WTC11 (cell line): Measurements from ENCODE around the gene TMEM144. TPM values are rescaled to one million over a fixed set of nuclear protein-coding genes. Genes with fewer than 3 reads are reported as not detected.

ENCODE experiments used
- ATAC-seq: fragments of 200-7000 bp; cut with Tn5 transposase; 2 replicates; pipeline ENCODE4 v1.10.0; 2021; ENCODE audit warnings: mild to moderate bottlenecking, moderate library complexity
- CTCF ChIA-PET: fragments of 300-600 bp; sonication (Branson Sonifier 250); formaldehyde crosslinking; loops from one replicate; lab custom pipeline; 2021; ENCODE audit warnings: antibody characterized with exemption; lab: Charles Lee
- POLR2A ChIA-PET: fragments of 350-600 bp; sonication (Branson Sonifier 250); formaldehyde crosslinking; loops from one replicate; lab custom pipeline; 2021; ENCODE audit warnings: antibody characterized with exemption; lab: Charles Lee
- DNase-seq: peaks from one replicate; pipeline ENCODE4 v3.0.0; 2021; ENCODE audit warnings: low spot score
- H3K27ac Mint-ChIP-seq: 2 replicates; pipeline ENCODE4 v1.8.0; 2021; ENCODE audit warnings: mixed read lengths
- H3K27me3 Mint-ChIP-seq: 2 replicates; pipeline ENCODE4 v1.8.0; 2021; ENCODE audit warnings: low read depth, mild to moderate bottlenecking, moderate library complexity, mixed read lengths
- H3K36me3 Mint-ChIP-seq: 2 replicates; pipeline ENCODE4 v1.8.0; 2021; ENCODE audit warnings: mixed read lengths
- H3K4me1 Mint-ChIP-seq: 2 replicates; pipeline ENCODE4 v1.8.0; 2022; ENCODE audit warnings: mixed read lengths
- H3K4me3 Mint-ChIP-seq: 2 replicates; pipeline ENCODE4 v1.8.0; 2021; ENCODE audit warnings: mild to moderate bottlenecking, moderate library complexity, mixed read lengths
- H3K9me3 Mint-ChIP-seq: 2 replicates; pipeline ENCODE4 v1.8.0; 2021; ENCODE audit warnings: mixed read lengths
- CBFB ChIP-seq: sonication (generic); formaldehyde crosslinking; IDR thresholded peaks from 2 replicates; pipeline ENCODE4 v1.8.1; 2022; ENCODE audit warnings: mild to moderate bottlenecking, low read depth, missing genetic modification reagents
- CREM ChIP-seq: sonication (generic); formaldehyde crosslinking; IDR thresholded peaks from 2 replicates; pipeline ENCODE4 v1.8.1; 2022; ENCODE audit warnings: mild to moderate bottlenecking, missing genetic modification reagents, moderate library complexity
- KAT7 ChIP-seq: sonication (generic); formaldehyde crosslinking; IDR thresholded peaks from 2 replicates; pipeline ENCODE4 v1.8.1; 2023; ENCODE audit warnings: missing genetic modification reagents, mild to moderate bottlenecking, borderline replicate concordance
- MYBL2 ChIP-seq: sonication (generic); formaldehyde crosslinking; IDR thresholded peaks from 2 replicates; pipeline ENCODE4 v1.8.1; 2023; ENCODE audit warnings: mild to moderate bottlenecking, moderate library complexity, missing genetic modification reagents
- NFYB ChIP-seq: sonication (generic); formaldehyde crosslinking; conservative IDR thresholded peaks from 2 replicates; pipeline ENCODE4 v1.8.0; 2022; ENCODE audit warnings: low read depth, missing genetic modification reagents
- PRRX2 ChIP-seq: fragments of 250-450 bp; sonication (Bioruptor Pico); IDR thresholded peaks from 2 replicates; pipeline ENCODE4 v1.8.0; 2021; ENCODE audit warnings: mild to moderate bottlenecking
- SMAD4 ChIP-seq: sonication (generic); formaldehyde crosslinking; IDR thresholded peaks from 2 replicates; pipeline ENCODE4 v1.8.0; 2022; ENCODE audit warnings: mild to moderate bottlenecking, missing genetic modification reagents
- SP1 ChIP-seq: sonication (generic); formaldehyde crosslinking; conservative IDR thresholded peaks from 2 replicates; pipeline ENCODE4 v1.8.1; 2022; ENCODE audit warnings: missing genetic modification reagents
- TP53 ChIP-seq: sonication (generic); formaldehyde crosslinking; IDR thresholded peaks from 2 replicates; pipeline ENCODE4 v1.8.1; 2023; ENCODE audit warnings: mild to moderate bottlenecking, missing genetic modification reagents
- ZNF423 ChIP-seq: fragments of 250-450 bp; sonication (Bioruptor Pico); IDR thresholded peaks from 2 replicates; pipeline ENCODE4 v2.1.2; 2022; ENCODE audit warnings: mild to moderate bottlenecking, moderate library complexity
- total RNA-seq: library from RNA; stranded (reverse); gene quantifications from 3 replicates; pipeline ENCODE4 v1.2.3, GENCODE V29; 2021
- TF ChIP-seq, protein P1 (sequence below): sonication (generic); formaldehyde crosslinking; IDR thresholded peaks from 2 replicates; pipeline ENCODE4 v1.8.1; 2022; ENCODE audit warnings: low read depth, missing genetic modification reagents, borderline replicate concordance
- TF ChIP-seq, protein P2 (sequence below): fragments of 250-450 bp; sonication (Bioruptor Pico); IDR thresholded peaks from 2 replicates; pipeline ENCODE4 v1.9.0; 2021; ENCODE audit warnings: mild to moderate bottlenecking
- TF ChIP-seq, protein P3 (sequence below): sonication (generic); formaldehyde crosslinking; conservative IDR thresholded peaks from 2 replicates; pipeline ENCODE4 v1.8.1; 2022; ENCODE audit warnings: mild to moderate bottlenecking, missing genetic modification reagents
- TF ChIP-seq, protein P4 (sequence below): sonication (generic); formaldehyde crosslinking; IDR thresholded peaks from 2 replicates; pipeline ENCODE4 v1.8.0; 2022; ENCODE audit warnings: mild to moderate bottlenecking, missing genetic modification reagents
- TF ChIP-seq, protein P5 (sequence below): sonication (generic); formaldehyde crosslinking; IDR thresholded peaks from 2 replicates; pipeline ENCODE4 v1.8.1; 2022; ENCODE audit warnings: low read depth, mild to moderate bottlenecking, moderate library complexity, missing genetic modification reagents, borderline replicate concordance
- TF ChIP-seq, protein P6 (sequence below): sonication (generic); formaldehyde crosslinking; IDR thresholded peaks from 2 replicates; pipeline ENCODE4 v1.8.1; 2022; ENCODE audit warnings: mild to moderate bottlenecking, missing genetic modification reagents, moderate library complexity, borderline replicate concordance
- TF ChIP-seq, protein P7 (sequence below): sonication (generic); formaldehyde crosslinking; IDR thresholded peaks from 2 replicates; pipeline ENCODE4 v1.8.1; 2023; ENCODE audit warnings: mild to moderate bottlenecking, missing genetic modification reagents

The TMEM144 gene
- total RNA-seq, 1 experiment from 2014 or later = 3.8 TPM

DNA sequence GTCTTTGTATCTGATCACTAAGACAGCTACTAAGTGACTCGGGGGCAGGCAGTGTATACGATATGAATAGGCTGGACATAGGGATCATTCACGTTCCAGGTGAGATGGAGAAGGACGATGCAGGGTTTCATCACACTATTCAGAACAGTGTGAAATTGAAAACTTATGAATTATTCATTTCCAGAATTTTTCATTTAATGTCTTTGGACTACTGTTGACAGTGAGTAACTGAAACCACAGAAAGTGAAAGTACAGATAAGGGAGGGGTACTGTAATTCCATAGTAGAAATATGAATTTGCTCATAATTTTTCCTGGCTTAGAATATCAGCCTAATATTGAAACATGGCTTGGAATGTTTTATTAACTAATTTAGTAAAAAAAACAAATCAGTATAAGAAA lies 24.4 kb downstream of the TMEM144 start (continued):
- TF ChIP-seq, protein P1, sequence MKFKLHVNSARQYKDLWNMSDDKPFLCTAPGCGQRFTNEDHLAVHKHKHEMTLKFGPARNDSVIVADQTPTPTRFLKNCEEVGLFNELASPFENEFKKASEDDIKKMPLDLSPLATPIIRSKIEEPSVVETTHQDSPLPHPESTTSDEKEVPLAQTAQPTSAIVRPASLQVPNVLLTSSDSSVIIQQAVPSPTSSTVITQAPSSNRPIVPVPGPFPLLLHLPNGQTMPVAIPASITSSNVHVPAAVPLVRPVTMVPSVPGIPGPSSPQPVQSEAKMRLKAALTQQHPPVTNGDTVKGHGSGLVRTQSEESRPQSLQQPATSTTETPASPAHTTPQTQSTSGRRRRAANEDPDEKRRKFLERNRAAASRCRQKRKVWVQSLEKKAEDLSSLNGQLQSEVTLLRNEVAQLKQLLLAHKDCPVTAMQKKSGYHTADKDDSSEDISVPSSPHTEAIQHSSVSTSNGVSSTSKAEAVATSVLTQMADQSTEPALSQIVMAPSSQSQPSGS = no peak
- TF ChIP-seq, protein P2, sequence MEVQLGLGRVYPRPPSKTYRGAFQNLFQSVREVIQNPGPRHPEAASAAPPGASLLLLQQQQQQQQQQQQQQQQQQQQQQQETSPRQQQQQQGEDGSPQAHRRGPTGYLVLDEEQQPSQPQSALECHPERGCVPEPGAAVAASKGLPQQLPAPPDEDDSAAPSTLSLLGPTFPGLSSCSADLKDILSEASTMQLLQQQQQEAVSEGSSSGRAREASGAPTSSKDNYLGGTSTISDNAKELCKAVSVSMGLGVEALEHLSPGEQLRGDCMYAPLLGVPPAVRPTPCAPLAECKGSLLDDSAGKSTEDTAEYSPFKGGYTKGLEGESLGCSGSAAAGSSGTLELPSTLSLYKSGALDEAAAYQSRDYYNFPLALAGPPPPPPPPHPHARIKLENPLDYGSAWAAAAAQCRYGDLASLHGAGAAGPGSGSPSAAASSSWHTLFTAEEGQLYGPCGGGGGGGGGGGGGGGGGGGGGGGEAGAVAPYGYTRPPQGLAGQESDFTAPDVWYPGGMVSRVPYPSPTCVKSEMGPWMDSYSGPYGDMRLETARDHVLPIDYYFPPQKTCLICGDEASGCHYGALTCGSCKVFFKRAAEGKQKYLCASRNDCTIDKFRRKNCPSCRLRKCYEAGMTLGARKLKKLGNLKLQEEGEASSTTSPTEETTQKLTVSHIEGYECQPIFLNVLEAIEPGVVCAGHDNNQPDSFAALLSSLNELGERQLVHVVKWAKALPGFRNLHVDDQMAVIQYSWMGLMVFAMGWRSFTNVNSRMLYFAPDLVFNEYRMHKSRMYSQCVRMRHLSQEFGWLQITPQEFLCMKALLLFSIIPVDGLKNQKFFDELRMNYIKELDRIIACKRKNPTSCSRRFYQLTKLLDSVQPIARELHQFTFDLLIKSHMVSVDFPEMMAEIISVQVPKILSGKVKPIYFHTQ (CRISPR knock-in tag) = no peak
- TF ChIP-seq SMAD4 (CRISPR knock-in tag) = no peak
- TF ChIP-seq, protein P3, sequence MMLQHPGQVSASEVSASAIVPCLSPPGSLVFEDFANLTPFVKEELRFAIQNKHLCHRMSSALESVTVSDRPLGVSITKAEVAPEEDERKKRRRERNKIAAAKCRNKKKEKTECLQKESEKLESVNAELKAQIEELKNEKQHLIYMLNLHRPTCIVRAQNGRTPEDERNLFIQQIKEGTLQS (CRISPR knock-in tag) = no peak

DNA sequence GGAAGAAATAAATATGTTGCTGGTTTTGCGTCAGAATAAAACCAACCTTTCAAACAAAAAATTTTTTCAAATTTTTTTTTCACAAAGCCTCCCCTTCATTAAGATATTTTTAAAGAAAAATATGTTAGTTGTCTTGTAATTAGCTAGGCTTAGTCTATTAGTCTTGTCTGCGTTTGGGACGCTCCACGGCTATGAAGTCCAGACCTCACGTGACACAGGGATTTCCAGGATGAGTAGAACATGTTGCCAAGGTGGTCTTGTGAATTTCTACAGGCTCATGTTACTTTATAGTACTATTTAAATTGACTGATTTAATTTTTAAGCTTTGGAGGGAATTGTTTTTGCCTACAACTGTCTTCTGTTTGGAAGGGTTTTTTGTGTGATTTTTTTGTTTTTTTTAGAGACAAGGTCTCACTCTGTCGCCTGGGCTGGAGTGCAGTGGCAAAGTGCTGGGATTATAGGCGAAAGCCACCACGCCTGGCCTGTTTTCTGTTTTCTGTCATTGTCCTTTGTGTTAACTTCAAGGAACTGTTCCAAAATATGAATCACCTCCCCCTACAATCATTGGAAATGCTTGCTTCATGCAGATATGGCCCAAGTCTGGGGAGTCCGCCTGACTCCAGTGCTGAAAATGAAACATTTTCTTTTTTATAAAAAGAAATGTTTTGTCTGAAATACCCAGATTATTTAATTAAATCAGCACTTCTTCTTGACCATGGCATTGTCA lies 26.2 kb downstream of the TMEM144 start:
- Mint-ChIP-seq H3K27me3 (no peaks in the 10 kb centered on the region), H3K9me3 (peaks cover 9% of the 10 kb centered on the region), H3K36me3 (no peaks in the 10 kb centered on the region), H3K27ac (no peak overlapping the region), H3K4me3 (no peak overlapping the region), H3K4me1 (0 out of 2 replicates have a peak, but pooled peaks cover 3% of the 10 kb centered on the region)
- ChIA-PET CTCF (no interaction called here), POLR2A (no interaction called here)
- TF ChIP-seq, protein P4, sequence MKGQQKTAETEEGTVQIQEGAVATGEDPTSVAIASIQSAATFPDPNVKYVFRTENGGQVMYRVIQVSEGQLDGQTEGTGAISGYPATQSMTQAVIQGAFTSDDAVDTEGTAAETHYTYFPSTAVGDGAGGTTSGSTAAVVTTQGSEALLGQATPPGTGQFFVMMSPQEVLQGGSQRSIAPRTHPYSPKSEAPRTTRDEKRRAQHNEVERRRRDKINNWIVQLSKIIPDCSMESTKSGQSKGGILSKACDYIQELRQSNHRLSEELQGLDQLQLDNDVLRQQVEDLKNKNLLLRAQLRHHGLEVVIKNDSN (CRISPR knock-in tag) = no peak
- no peak for TF ChIP-seq ZNF423 (CRISPR knock-in tag)
- TF ChIP-seq CREM (CRISPR knock-in tag) = no peak
- TF ChIP-seq, protein P1 = no peak
- TF ChIP-seq MYBL2 (CRISPR knock-in tag) = no peak
- ATAC-seq (no peak), DNase-seq (no peak)

DNA sequence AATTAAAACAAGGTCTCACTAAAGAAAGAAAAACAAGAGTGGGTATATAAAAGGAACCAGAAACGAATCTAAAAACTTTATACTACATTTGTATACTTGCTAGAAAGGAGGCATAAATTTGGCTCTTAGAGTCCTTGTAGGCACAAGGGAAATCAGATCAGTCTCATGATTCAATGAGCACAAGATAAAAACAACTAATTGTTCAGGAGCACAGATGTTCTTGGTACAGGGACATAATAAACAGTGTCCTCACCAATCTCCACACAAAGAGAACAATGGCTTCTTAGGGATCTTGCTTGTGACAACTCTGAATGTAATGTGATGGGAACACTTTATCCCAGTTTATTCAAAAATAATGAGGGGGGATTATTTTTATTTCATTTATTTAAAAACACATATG lies 28.3 kb downstream of the TMEM144 start:
- Mint-ChIP-seq H3K4me3 (no peak overlapping the region), H3K27me3 (no peaks in the 10 kb centered on the region), H3K36me3 (no peaks in the 10 kb centered on the region), H3K27ac (no peak overlapping the region), H3K4me1 (peaks cover 13% of the 10 kb centered on the region), H3K9me3 (no peaks in the 10 kb centered on the region)
- DNase-seq (no peak), ATAC-seq (no peak)
- CTCF ChIA-PET = no interaction called here
- POLR2A ChIA-PET = no interaction called here
- TF ChIP-seq CBFB (CRISPR knock-in tag) = no peak
- TF ChIP-seq, protein P3 (CRISPR knock-in tag) = no peak
- TF ChIP-seq, protein P2 (CRISPR knock-in tag) = no peak
- TF ChIP-seq, protein P5, sequence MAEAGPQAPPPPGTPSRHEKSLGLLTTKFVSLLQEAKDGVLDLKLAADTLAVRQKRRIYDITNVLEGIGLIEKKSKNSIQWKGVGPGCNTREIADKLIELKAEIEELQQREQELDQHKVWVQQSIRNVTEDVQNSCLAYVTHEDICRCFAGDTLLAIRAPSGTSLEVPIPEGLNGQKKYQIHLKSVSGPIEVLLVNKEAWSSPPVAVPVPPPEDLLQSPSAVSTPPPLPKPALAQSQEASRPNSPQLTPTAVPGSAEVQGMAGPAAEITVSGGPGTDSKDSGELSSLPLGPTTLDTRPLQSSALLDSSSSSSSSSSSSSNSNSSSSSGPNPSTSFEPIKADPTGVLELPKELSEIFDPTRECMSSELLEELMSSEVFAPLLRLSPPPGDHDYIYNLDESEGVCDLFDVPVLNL (CRISPR knock-in tag) = no peak
- TF ChIP-seq, protein P6, sequence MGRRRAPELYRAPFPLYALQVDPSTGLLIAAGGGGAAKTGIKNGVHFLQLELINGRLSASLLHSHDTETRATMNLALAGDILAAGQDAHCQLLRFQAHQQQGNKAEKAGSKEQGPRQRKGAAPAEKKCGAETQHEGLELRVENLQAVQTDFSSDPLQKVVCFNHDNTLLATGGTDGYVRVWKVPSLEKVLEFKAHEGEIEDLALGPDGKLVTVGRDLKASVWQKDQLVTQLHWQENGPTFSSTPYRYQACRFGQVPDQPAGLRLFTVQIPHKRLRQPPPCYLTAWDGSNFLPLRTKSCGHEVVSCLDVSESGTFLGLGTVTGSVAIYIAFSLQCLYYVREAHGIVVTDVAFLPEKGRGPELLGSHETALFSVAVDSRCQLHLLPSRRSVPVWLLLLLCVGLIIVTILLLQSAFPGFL (CRISPR knock-in tag) = no peak
- TF ChIP-seq SP1 (CRISPR knock-in tag) = no peak
- TF ChIP-seq, protein P7, sequence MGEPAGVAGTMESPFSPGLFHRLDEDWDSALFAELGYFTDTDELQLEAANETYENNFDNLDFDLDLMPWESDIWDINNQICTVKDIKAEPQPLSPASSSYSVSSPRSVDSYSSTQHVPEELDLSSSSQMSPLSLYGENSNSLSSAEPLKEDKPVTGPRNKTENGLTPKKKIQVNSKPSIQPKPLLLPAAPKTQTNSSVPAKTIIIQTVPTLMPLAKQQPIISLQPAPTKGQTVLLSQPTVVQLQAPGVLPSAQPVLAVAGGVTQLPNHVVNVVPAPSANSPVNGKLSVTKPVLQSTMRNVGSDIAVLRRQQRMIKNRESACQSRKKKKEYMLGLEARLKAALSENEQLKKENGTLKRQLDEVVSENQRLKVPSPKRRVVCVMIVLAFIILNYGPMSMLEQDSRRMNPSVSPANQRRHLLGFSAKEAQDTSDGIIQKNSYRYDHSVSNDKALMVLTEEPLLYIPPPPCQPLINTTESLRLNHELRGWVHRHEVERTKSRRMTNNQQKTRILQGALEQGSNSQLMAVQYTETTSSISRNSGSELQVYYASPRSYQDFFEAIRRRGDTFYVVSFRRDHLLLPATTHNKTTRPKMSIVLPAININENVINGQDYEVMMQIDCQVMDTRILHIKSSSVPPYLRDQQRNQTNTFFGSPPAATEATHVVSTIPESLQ = no peak
- no peak for TF ChIP-seq TP53 (CRISPR knock-in tag)
- no peak for TF ChIP-seq NFYB
- no peak for TF ChIP-seq KAT7 (CRISPR knock-in tag)
- TF ChIP-seq PRRX2 (CRISPR knock-in tag) = no peak
